GM12865 (cell line): ENCODE data around the gene DZANK1.
"Not testable (repeated sequence)": the region's sequence is repeated elsewhere in the genome, so short reads cannot be mapped to it uniquely, and the experiment has no call there.

ENCODE experiments used
- DNase-seq: peaks from one replicate; pipeline ENCODE4 v3.0.0; 2010; ENCODE audit warnings: low read depth
- H3K4me3 ChIP-seq: 2 replicates; pipeline ENCODE4 v1.5.1; 2011; ENCODE audit warnings: mild to moderate bottlenecking, low read depth, low read length, control low read depth
- CTCF ChIP-seq: IDR thresholded peaks from 2 replicates; pipeline ENCODE4 v1.5.1; 2011; ENCODE audit warnings: low read length, control low read depth, low read depth, inconsistent platforms; ENCODE audit not compliant: insufficient read depth; ENCODE audit errors: missing control alignments

The DZANK1 gene

GRCh38 chr20:18400460-18400859 lies 66.4 kb downstream of the DZANK1 start:
- no peak for DNase-seq
- H3K4me3 ChIP-seq: no peak overlapping the region
- no peak for TF ChIP-seq CTCF

GRCh38 chr20:18398713-18399112 lies 68.1 kb downstream of the DZANK1 start:
- DNase-seq, H3K4me3 ChIP-seq: not testable (repeated sequence)

GRCh38 chr20:18397030-18397429 lies 69.8 kb downstream of the DZANK1 start:
- no peak overlapping the region for H3K4me3 ChIP-seq
- no peak for DNase-seq
- TF ChIP-seq CTCF: no peak

- H3K4me3 ChIP-seq: no peak overlapping the region
- DNase-seq: no peak
- TF ChIP-seq CTCF: no peak
These were observed 71.3 kb downstream of the DZANK1 start for GRCh38 chr20:18395544-18395943.

GRCh38 chr20:18394363-18394762 lies 72.5 kb downstream of the DZANK1 start:
- DNase-seq: no peak
- TF ChIP-seq CTCF: no peak
- H3K4me3 ChIP-seq: no peak overlapping the region

- no peak for TF ChIP-seq CTCF
- no peak for DNase-seq
- no peak overlapping the region for H3K4me3 ChIP-seq
These were observed 75.1 kb downstream of the DZANK1 start for GRCh38 chr20:18391686-18392085.

GRCh38 chr20:18390201-18390600 lies 76.6 kb downstream of the DZANK1 start:
- TF ChIP-seq CTCF: no peak
- no peak for DNase-seq
- no peak overlapping the region for H3K4me3 ChIP-seq
